Gastroesophageal sphincter (tissue), 3 donors: ENCODE measurements around the gene ETV6.

Experiments used
- CTCF ChIP-seq, 4 experiments: fragments of 200-600 bp in 2 of 4; fragments of 450-650 bp in 2 of 4; sonication (generic) in 1 of 4; IDR thresholded peaks; one replicate each; pipeline ENCODE4 v1.5.1; 2017 to 2019; ENCODE audit warnings: antibody characterized with exemption in 4 of 4, mild to moderate bottlenecking in 2 of 4, moderate library complexity in 2 of 4
- EP300 ChIP-seq: sonication (generic); formaldehyde crosslinking; IDR thresholded peaks from one replicate; pipeline ENCODE4 v1.6.1; 2017; ENCODE audit warnings: antibody characterized with exemption, mild to moderate bottlenecking
- POLR2A ChIP-seq, 2 donors: fragments of 450-650 bp; IDR thresholded peaks; one replicate each; pipeline ENCODE4 v1.6.1; 2017; ENCODE audit warnings: antibody characterized with exemption in 2 of 2, mild to moderate bottlenecking in 2 of 2, moderate library complexity in 1 of 2
- POLR2AphosphoS5 ChIP-seq: sonication (generic); formaldehyde crosslinking; IDR thresholded peaks from one replicate; pipeline ENCODE4 v1.6.1; 2017; ENCODE audit warnings: antibody characterized with exemption

- TF ChIP-seq CTCF (IDR thresholded peaks at IDR 0.05) (no peak), POLR2AphosphoS5 (no peak), POLR2A (IDR thresholded peaks at IDR 0.05) (no peak), EP300 (no peak)
These were observed 152.2 kb downstream of the ETV6 start for GRCh38 chr12:11801643-11802042.
